ENCODE data around the gene NFIC. TPM values are rescaled to one million over a fixed set of nuclear protein-coding genes. Genes with fewer than 3 reads are reported as not detected.

NFIC gene
- polyA plus RNA-seq, 1 of the 3 experiments (the other 2 are of a cell fraction), result 7.2 TPM

DNA sequence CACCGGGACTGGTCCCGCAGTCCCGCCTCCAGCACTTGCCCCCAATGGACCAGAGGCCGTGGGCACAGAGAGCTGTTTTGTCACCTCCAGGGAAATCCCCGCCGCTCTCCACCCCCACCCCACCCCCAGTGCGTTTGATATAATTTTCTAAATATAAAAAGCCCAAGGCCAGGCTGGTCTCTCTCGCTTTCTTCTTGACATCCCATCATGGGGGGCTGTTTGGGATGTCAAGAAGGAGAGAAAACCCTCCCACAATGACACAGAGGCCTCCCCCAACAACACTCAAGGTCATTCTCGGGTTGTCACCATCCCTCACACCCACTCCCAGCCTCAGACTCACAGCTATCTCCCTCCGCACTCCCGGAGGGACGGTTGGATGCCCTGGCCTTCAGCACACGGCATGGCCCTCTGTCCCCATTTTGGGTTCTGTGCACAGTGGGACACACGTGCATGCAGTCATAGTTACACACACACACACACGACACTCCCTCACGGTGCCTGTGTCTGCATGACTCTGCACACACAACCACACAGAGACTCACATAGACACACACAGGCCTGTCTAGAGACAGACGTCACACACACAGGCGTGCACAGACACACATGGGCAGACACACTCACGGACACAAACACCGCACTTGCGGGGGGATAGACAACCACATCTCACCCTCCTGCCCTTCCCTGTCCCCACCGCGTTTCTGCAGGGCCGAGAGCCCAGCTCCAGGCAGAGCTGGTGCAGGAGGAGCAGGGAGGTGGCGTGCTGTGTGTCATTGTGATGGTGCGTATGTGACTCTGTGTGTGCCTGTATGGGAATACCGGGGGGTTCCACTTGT, 4.8 kb upstream of the NFIC start:
- peak overlapping the region in 1 of 2 experiments; percentile 71; a peak in 2 of 4 replicates for H3K4me3 ChIP-seq (ENCODE audit: low read depth in 2 of 2, low read length in 1 of 2)
- no peaks in the 10 kb centered on the region for H3K27me3 ChIP-seq (ENCODE audit: insufficient read depth)
- H2AFZ ChIP-seq (ENCODE audit: low read depth), result no peak overlapping the region
- no peaks in the 10 kb centered on the region for H3K36me3 ChIP-seq (replicated peaks in 1 of 2; ENCODE audit: control insufficient read depth in 1 of 2, insufficient read depth in 2 of 2, low read length in 1 of 2)
- H3K9ac ChIP-seq, result no peak overlapping the region
- H4K20me1 ChIP-seq (ENCODE audit: insufficient read depth), result peaks cover 13% of the 10 kb centered on the region; the same call in 1 of the 2 replicates
- peaks cover 5 to 35% of the 10 kb centered on the region in 2 experiments; a peak in 2 of 4 replicates for H3K4me1 ChIP-seq (ENCODE audit: control insufficient read depth in 1 of 2, insufficient read depth in 2 of 2, low read depth in 1 of 2, low read length in 1 of 2)
- POLR2A ChIA-PET, result interaction anchor here (2.2 kb wide), 1 partner anchor 14 kb away, joined by 6 read pairs; no protein-coding TSS in a partner anchor
- CTCF ChIA-PET, result interaction anchor here (1.0 to 1.8 kb wide), 4 partner anchors 64 to 109 kb away, joined by 3 to 14 read pairs (median 4); no protein-coding TSS in a partner anchor
- H3K4me2 ChIP-seq, result peak overlapping the region; percentile 99
- no peaks in the 10 kb centered on the region for H3K9me2 ChIP-seq
- peaks cover 49% of the 10 kb centered on the region; the same call in 1 of the 2 replicates for H3K79me2 ChIP-seq (ENCODE audit: insufficient read depth)
- TF ChIP-seq SIN3A (IDR thresholded peaks at IDR 0.05; ENCODE audit: borderline replicate concordance, low read depth, low read length), result no peak
- TF ChIP-seq FOXJ3 (CRISPR knock-in tag; IDR thresholded peaks at IDR 0.05), result no peak
- no peak for TF ChIP-seq RAD21 (IDR thresholded peaks at IDR 0.05; ENCODE audit: low read length)
- no peak for TF ChIP-seq YY1 (IDR thresholded peaks at IDR 0.05; ENCODE audit: low read depth)
- TF ChIP-seq EP300 (IDR thresholded peaks at IDR 0.05; ENCODE audit: borderline replicate concordance in 1 of 2, low read depth in 1 of 2, low read length in 1 of 2), result no peak
- no peak for TF ChIP-seq FOXM1 (IDR thresholded peaks at IDR 0.05; ENCODE audit: low read depth)
- no peak for TF ChIP-seq IRF3 (IDR thresholded peaks at IDR 0.05; ENCODE audit: low read depth, low read length)
- TF ChIP-seq RFX5 (IDR thresholded peaks at IDR 0.05; ENCODE audit: low read length), result no peak
- no peak for TF ChIP-seq ELF1 (IDR thresholded peaks at IDR 0.05)
- TF ChIP-seq CTCF (IDR thresholded peaks at IDR 0.05), result no peak
- TF ChIP-seq EZH2phosphoT487 (IDR thresholded peaks at IDR 0.05; ENCODE audit: borderline replicate concordance, low read depth), result no peak
- TF ChIP-seq TCF12 (IDR thresholded peaks at IDR 0.05), result no peak
- TF ChIP-seq TAF1 (IDR thresholded peaks at IDR 0.05; ENCODE audit: borderline replicate concordance, low read depth, low read length), result no peak
- no peak for TF ChIP-seq FOSL2 (IDR thresholded peaks at IDR 0.05; ENCODE audit: borderline replicate concordance, low read depth)
- no peak for TF ChIP-seq SMC3 (IDR thresholded peaks at IDR 0.05; ENCODE audit: low read depth, low read length)
- no peak for TF ChIP-seq GATA2 (CRISPR knock-in tag; IDR thresholded peaks at IDR 0.05)
- no peak for TF ChIP-seq MEF2A (IDR thresholded peaks at IDR 0.05; ENCODE audit: borderline replicate concordance, low read depth)
- no peak for TF ChIP-seq USF1 (IDR thresholded peaks at IDR 0.05; ENCODE audit: borderline replicate concordance, low read depth)
- no peak for TF ChIP-seq MAX (IDR thresholded peaks at IDR 0.05; ENCODE audit: low read depth)
- WGBS (ENCODE audit: low lambda C conversion rate), result 77% methylated on average over 21 of the region's 27 CpGs
- H3F3A ChIP-seq (replicated peaks; ENCODE audit: insufficient read depth), result peaks cover 28% of the 10 kb centered on the region
- DNase-seq, result no peak
- peak overlapping the region in 1 of 2 experiments; percentile 90; a peak in 2 of 4 replicates for H3K27ac ChIP-seq (ENCODE audit: low read depth in 2 of 2, low read length in 1 of 2)
- H3K9me3 ChIP-seq, result no peaks in the 10 kb centered on the region

All from SK-N-SH (cell line).